H9 (cell line): Measurements from ENCODE around the gene SLC16A10. TPM values are rescaled to one million over a fixed set of nuclear protein-coding genes. Genes with fewer than 3 reads are reported as not detected.

ENCODE experiments used
- DNase-seq: peaks from one replicate; pipeline ENCODE4 v3.0.0-alpha.2; 2017
- H2AFZ ChIP-seq: one replicate; pipeline ENCODE4 v1.6.1; 2013; ENCODE audit warnings: mild to moderate bottlenecking, low read length, control low read depth, moderate library complexity
- H2AK5ac ChIP-seq: 2 replicates; pipeline ENCODE4 v1.6.1; 2013; ENCODE audit warnings: low read length, control low read depth, mixed read lengths; ENCODE audit not compliant: insufficient read length
- H2BK120ac ChIP-seq: one replicate; pipeline ENCODE4 v1.6.1; 2013; ENCODE audit warnings: low read depth, mild to moderate bottlenecking, low read length, control low read depth, inconsistent platforms; ENCODE audit not compliant: poor library complexity, severe bottlenecking
- H2BK12ac ChIP-seq: 2 replicates; pipeline ENCODE4 v1.6.1; 2013; ENCODE audit warnings: low read length, control low read depth, mixed read lengths, low read depth; ENCODE audit not compliant: insufficient read length
- H2BK15ac ChIP-seq: 2 replicates; pipeline ENCODE4 v1.6.1; 2013; ENCODE audit warnings: low read depth, low read length, control low read depth
- H2BK20ac ChIP-seq: one replicate; pipeline ENCODE4 v1.6.1; 2013; ENCODE audit warnings: low read depth, mild to moderate bottlenecking, low read length, control low read depth, inconsistent platforms; ENCODE audit not compliant: poor library complexity, severe bottlenecking
- H2BK5ac ChIP-seq: 2 replicates; pipeline ENCODE4 v1.6.1; 2013; ENCODE audit warnings: low read length, control low read depth, mixed read lengths; ENCODE audit not compliant: insufficient read length
- H3K14ac ChIP-seq: 2 replicates; pipeline ENCODE4 v1.6.1; 2013; ENCODE audit warnings: low read length, control low read depth; ENCODE audit not compliant: insufficient read depth
- H3K18ac ChIP-seq: 2 replicates; pipeline ENCODE4 v1.6.1; 2013; ENCODE audit warnings: low read depth, mild to moderate bottlenecking, mixed read lengths, low read length, control low read depth; ENCODE audit not compliant: insufficient read length
- H3K23ac ChIP-seq: 2 replicates; pipeline ENCODE4 v1.6.1; 2013; ENCODE audit warnings: low read length, control low read depth, mixed read lengths, low read depth; ENCODE audit not compliant: insufficient read length
- H3K23me2 ChIP-seq: 2 replicates; pipeline ENCODE4 v1.6.1; 2013; ENCODE audit warnings: low read depth, mild to moderate bottlenecking, mixed read lengths, low read length, control low read depth; ENCODE audit not compliant: insufficient read length, poor library complexity, severe bottlenecking
- H3K27ac ChIP-seq: 2 replicates; pipeline ENCODE4 v1.5.1; 2013; ENCODE audit warnings: low read length, control low read depth, mixed read lengths, low read depth; ENCODE audit not compliant: insufficient read length
- H3K27me3 ChIP-seq: 2 replicates; pipeline ENCODE4 v1.6.1; 2013; ENCODE audit warnings: low read length, control low read depth, inconsistent platforms; ENCODE audit not compliant: insufficient read depth
- H3K4ac ChIP-seq: 2 replicates; pipeline ENCODE4 v1.6.1; 2013; ENCODE audit warnings: low read depth, mild to moderate bottlenecking, control low read depth, inconsistent platforms, low read length, moderate library complexity
- H3K4me1 ChIP-seq: 2 replicates; pipeline ENCODE4 v1.6.1; 2013; ENCODE audit warnings: low read length, control low read depth, inconsistent platforms; ENCODE audit not compliant: insufficient read depth
- H3K4me2 ChIP-seq: 2 replicates; pipeline ENCODE4 v1.6.1; 2013; ENCODE audit warnings: low read length, control low read depth, mixed read lengths; ENCODE audit not compliant: insufficient read length, insufficient read depth
- H3K56ac ChIP-seq: 2 replicates; pipeline ENCODE4 v1.6.1; 2013; ENCODE audit warnings: low read depth, mild to moderate bottlenecking, mixed read lengths, low read length, control low read depth; ENCODE audit not compliant: insufficient read length
- H3K79me1 ChIP-seq: 2 replicates; pipeline ENCODE4 v1.6.1; 2013; ENCODE audit warnings: low read depth, mild to moderate bottlenecking, moderate library complexity, low read length, control low read depth, inconsistent platforms; ENCODE audit not compliant: insufficient read depth, poor library complexity, severe bottlenecking
- H3K79me2 ChIP-seq: 2 replicates; pipeline ENCODE4 v1.6.1; 2013; ENCODE audit warnings: low read length, control low read depth, inconsistent platforms; ENCODE audit not compliant: insufficient read depth
- H3K9ac ChIP-seq: 2 replicates; pipeline ENCODE4 v1.6.1; 2013; ENCODE audit warnings: low read length, control low read depth, mixed read lengths; ENCODE audit not compliant: insufficient read length; ENCODE audit errors: extremely low read depth
- H3K9me3 ChIP-seq: one replicate; pipeline ENCODE4 v1.6.1; 2013; ENCODE audit warnings: low read depth, low read length, inconsistent platforms; ENCODE audit not compliant: control insufficient read depth
- H3T11ph ChIP-seq: one replicate; pipeline ENCODE4 v1.6.1; 2013; ENCODE audit warnings: mild to moderate bottlenecking, low read length, control low read depth, inconsistent platforms
- H4K20me1 ChIP-seq: one replicate; pipeline ENCODE4 v1.6.1; 2013; ENCODE audit not compliant: control insufficient read depth, insufficient read length, insufficient read depth
- H4K5ac ChIP-seq: 2 replicates; pipeline ENCODE4 v1.6.1; 2013; ENCODE audit warnings: low read depth, mild to moderate bottlenecking, mixed read lengths, low read length, control low read depth; ENCODE audit not compliant: insufficient read length
- H4K8ac ChIP-seq: replicated peaks from 2 replicates; pipeline ENCODE4 v1.6.1; 2013; ENCODE audit warnings: low read length, control low read depth, mixed read lengths, low read depth; ENCODE audit not compliant: insufficient read length
- H4K91ac ChIP-seq: 2 replicates; pipeline ENCODE4 v1.6.1; 2013; ENCODE audit warnings: low read depth, mild to moderate bottlenecking, moderate library complexity, mixed read lengths, low read length, control low read depth; ENCODE audit not compliant: insufficient read length
- H3K27ac Mint-ChIP-seq, 3 experiments: 2 replicates in 2 of 3; 3 replicates in 1 of 3; pipeline ENCODE4 v1.8.0; 2020 to 2021; ENCODE audit warnings: mixed read lengths in 3 of 3, mild to moderate bottlenecking in 1 of 3, moderate library complexity in 1 of 3
- H3K27me3 Mint-ChIP-seq: 2 replicates; pipeline ENCODE4 v1.8.0; 2021; ENCODE audit warnings: low read depth, mild to moderate bottlenecking, moderate library complexity, mixed read lengths
- H3K36me3 Mint-ChIP-seq, 3 experiments: 2 replicates in 2 of 3; 3 replicates in 1 of 3; pipeline ENCODE4 v1.8.0; 2020 to 2021; ENCODE audit warnings: low read depth in 3 of 3, mixed read lengths in 3 of 3; ENCODE audit not compliant: insufficient read depth in 1 of 3
- H3K4me1 Mint-ChIP-seq, 2 experiments: 2 replicates each; pipeline ENCODE4 v1.8.0; 2020; ENCODE audit warnings: mixed read lengths in 2 of 2
- H3K4me3 Mint-ChIP-seq, 2 experiments: 2 replicates in 1 of 2; 3 replicates in 1 of 2; pipeline ENCODE4 v1.8.0; 2020 to 2021; ENCODE audit warnings: mild to moderate bottlenecking in 2 of 2, mixed read lengths in 2 of 2, moderate library complexity in 1 of 2
- H3K9me3 Mint-ChIP-seq, 2 experiments: 2 replicates in 1 of 2; 3 replicates in 1 of 2; pipeline ENCODE4 v1.8.0; 2020; ENCODE audit warnings: mild to moderate bottlenecking in 2 of 2, mixed read lengths in 2 of 2, moderate library complexity in 1 of 2
- CTCF ChIP-seq: fragments of 200-600 bp; sonication (generic); conservative IDR thresholded peaks from 3 replicates; pipeline ENCODE4 v1.8.0; 2021; ENCODE audit warnings: antibody characterized with exemption, mild to moderate bottlenecking
- WGBS: extraction: QIAGEN DNeasy Blood & Tissue Kit; methylation state at CpG from one replicate; pipeline ENCODE4 v1.1.7; 2013; ENCODE audit warnings: missing lambda C conversion rate, low lambda C conversion rate, mixed read lengths; ENCODE audit not compliant: insufficient read length; ENCODE audit errors: extremely low coverage; 5-methylcytosine and 5-hydroxymethylcytosine counted together
- total RNA-seq: library from RNA; stranded (reverse); gene quantifications from 2 replicates; pipeline ENCODE4 v1.2.1, GENCODE V29; 2021

The SLC16A10 gene
- total RNA-seq, 1 experiment from 2014 or later, result 11.4 TPM

- DNase-seq, result no peak
- Histone ChIP-seq H3T11ph (no peak overlapping the region), H3K79me1 (no peaks in the 10 kb centered on the region), H2BK120ac (no peak overlapping the region), H4K8ac (no peak overlapping the region), H4K91ac (no peak overlapping the region), H3K4me2 (no peak overlapping the region), H2BK20ac (no peak overlapping the region), H3K9me3 (no peaks in the 10 kb centered on the region), H4K20me1 (no peaks in the 10 kb centered on the region), H3K79me2 (no peaks in the 10 kb centered on the region), H3K23ac (no peak overlapping the region), H2BK12ac (no peak overlapping the region), H3K9ac (no peak overlapping the region), H2AFZ (no peak overlapping the region), H3K4ac (no peak overlapping the region), H3K27me3 (no peaks in the 10 kb centered on the region), H2BK5ac (no peak overlapping the region), H2BK15ac (no peak overlapping the region), H2AK5ac (no peak overlapping the region), H4K5ac (no peak overlapping the region), H3K23me2 (no peaks in the 10 kb centered on the region), H3K56ac (no peak overlapping the region), H3K14ac (no peak overlapping the region), H3K4me1 (no peaks in the 10 kb centered on the region), H3K18ac (no peak overlapping the region), H3K27ac (no peak overlapping the region)
- no peak for TF ChIP-seq CTCF
- no CpG with 5 or more reads among the region's 1 CpG for WGBS
- no peak overlapping the region for H3K27ac Mint-ChIP-seq
- no peaks in the 10 kb centered on the region for H3K9me3 Mint-ChIP-seq
- no peaks in the 10 kb centered on the region for H3K27me3 Mint-ChIP-seq
- H3K4me3 Mint-ChIP-seq, result no peak overlapping the region
- H3K36me3 Mint-ChIP-seq, result no peaks in the 10 kb centered on the region
- H3K4me1 Mint-ChIP-seq, result peaks cover 3 to 9% of the 10 kb centered on the region in 2 experiments
Observed at GRCh38 chr6:111220383-111221031, 133.2 kb downstream of the SLC16A10 start.
